HS-5 (cell line): ENCODE measurements around the gene ENOSF1.
"Not testable (repeated sequence)": the region's sequence is repeated elsewhere in the genome, so short reads cannot be mapped to it uniquely, and the experiment has no call there.

Source experiments
- DNase-seq: peaks from one replicate; pipeline ENCODE4 v3.0.0-alpha.2; 2012; ENCODE audit warnings: low read depth

ENOSF1 gene

GRCh38 chr18:706405-706804 lies 6.0 kb downstream of the ENOSF1 start:
- DNase-seq: no peak

DNA sequence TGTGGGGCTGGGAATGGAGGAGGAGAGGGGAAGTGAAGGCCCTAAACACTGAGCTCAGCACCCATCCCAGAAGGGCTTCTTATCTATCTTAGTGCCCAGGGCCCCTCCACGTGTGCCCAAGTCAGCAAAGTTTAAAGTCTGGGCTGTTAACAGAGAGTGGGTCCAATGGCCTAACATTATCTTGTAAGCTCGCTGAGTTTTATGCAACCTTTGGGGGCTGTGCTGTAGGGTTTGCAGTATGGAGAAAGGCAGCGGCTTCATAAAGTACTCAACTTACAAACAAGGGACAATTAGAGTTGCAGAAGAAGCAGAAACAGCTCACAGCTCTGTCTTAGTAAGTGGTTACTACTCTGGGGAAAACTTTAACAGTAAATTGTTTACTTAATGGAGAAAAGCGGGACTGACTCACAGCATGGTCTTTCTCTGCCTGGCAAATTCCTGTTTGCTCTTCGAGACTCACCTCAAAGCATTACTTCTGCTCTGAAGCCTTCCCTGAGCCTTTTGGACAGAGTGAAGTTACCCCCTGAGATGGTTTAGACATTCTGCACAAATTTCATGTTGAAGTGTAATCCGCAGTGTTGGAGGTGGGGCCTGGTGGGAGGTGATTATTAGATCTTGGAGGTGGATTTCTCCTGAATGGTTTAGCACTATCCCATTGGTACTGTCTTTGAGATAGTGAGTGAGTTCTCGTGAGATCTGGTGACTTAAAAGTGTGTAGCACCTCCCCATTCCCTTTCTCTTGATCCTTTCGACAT lies 9.0 kb downstream of the ENOSF1 start:
- peak; percentile 50 for DNase-seq

DNA sequence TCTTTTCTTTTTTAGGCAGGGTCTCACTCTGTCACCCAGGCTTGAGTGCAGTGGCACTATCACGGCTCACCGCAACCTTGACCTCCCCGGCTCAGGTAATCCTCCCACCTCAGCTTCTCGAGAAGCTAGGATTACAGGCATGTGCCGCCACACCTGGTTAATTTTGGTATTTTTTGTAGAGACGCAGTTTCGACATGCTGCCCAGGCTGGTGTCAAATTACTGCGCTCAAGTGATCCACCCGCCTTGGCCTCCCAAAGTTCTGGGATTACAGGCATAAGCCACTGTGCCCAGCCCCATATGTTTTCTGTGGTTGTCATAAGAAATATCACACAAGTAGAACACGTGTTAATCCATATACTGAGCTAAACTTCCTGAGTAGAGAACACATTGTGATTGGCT lies 14.6 kb downstream of the ENOSF1 start:
- DNase-seq: no peak

DNA sequence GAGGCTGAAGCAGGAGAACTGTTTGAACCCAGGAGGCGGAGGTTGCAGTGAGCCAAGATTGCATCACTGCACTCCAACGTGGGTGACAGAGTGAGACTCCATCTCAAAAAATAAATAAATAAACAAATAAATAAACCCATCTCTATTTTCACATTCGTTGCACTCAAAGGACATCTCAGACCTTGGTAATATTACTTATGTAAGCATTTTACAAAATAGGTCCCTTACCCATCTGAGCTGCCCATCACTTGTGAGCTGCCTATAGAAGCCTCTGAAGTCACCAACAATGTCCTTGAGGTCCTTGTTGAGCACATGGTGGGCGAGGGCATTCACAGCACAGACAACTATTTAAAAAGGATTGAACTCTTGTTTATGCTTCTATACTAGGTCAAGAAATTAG lies 15.4 kb downstream of the ENOSF1 start:
- no peak for DNase-seq

DNA sequence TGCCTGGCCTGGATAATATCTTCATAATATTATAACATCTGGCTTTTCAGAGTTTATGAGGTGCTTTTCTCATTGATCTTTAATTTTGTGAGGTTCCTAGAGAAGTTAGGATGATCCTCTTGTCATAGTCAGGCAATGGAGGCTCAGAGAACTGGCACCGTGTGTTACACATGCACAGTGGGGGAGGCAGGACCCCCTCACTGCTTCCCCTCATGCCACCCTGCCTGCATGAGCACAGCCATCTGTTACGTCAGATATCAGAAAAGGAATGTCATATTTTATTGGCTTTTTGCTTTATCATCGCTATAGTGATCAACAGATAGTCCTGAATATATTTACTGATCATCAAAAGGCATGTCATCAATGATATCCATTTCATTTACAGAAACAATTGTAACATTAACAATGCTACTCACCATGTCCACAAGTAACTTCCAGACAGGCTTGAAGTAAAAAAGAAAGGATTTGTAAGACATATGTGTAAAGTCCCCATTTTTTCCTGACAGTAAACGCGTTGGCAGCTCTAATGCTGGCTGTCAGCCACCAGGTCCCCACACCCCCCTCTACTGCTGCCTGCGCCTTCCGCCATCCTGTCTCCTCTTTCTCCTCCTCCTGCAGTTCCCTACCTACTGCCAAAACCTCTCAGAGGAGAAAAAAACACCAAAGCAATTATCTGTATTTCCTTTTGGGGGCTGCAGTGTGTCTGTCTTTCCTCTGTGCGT lies 18.8 kb downstream of the ENOSF1 start:
- DNase-seq: no peak

DNA sequence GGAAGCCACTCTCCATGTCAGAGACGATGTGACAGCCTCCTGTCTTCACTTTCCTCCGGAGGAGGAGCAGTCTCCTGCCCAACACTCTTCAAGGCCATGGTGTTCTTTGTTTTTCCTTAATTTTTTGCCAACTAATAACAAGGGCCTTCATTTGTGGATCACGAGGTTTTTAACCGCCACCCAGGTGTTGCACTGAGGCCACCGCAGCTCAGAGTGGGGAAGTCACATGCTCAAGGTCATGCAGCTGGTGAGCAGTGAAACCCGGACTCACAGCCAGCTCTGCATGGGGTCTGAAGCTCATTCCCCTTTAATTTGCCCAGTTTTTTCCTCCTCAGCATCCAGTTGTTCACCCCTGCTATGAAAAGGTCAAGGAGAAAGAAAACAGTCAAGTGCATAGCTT lies 19.6 kb downstream of the ENOSF1 start:
- DNase-seq: no peak

GRCh38 chr18:688323-688722 lies 24.1 kb downstream of the ENOSF1 start:
- DNase-seq: no peak

DNA sequence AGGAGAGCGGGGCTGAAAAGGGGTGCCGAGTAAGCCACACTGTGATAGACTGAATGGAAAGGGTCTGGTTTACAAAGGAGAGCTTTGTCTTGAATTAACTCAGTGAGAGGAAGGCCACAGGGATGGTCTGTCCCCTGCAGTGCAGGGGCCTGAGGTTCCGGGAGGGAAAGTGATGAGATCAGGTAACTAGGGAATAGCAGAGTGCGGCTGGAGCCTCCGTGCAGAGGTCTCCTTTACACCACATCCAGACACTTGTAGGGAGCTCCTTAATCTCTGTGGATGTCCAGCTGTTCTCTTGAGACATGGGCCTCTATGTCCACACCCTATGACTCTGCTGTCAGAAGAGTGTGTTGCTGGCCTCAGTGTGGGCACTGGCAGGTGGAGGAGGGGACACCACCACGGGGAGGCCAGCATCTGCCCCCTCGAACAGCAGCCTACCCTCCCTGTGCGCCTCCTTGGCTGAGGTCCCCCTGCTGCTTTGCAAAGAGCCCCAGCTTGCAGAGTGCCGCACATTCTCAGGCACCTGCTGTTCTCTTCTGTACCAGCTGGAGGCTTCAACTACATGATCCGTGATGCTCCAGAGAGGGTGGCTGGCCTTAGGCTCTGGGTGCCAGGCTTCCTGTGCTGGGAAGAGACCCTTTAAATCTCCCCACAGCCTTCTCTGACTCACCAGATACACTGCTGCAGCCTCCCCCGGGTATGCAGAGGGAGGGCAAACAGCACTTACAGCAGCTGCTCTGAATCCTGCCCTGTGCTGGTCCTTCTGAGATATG lies 25.9 kb downstream of the ENOSF1 start:
- no peak for DNase-seq

- DNase-seq: no peak
Observed at GRCh38 chr18:685438-685837, 27.0 kb downstream of the ENOSF1 start.

- DNase-seq: no peak
Observed at GRCh38 chr18:683531-683930, 28.9 kb downstream of the ENOSF1 start.

DNA sequence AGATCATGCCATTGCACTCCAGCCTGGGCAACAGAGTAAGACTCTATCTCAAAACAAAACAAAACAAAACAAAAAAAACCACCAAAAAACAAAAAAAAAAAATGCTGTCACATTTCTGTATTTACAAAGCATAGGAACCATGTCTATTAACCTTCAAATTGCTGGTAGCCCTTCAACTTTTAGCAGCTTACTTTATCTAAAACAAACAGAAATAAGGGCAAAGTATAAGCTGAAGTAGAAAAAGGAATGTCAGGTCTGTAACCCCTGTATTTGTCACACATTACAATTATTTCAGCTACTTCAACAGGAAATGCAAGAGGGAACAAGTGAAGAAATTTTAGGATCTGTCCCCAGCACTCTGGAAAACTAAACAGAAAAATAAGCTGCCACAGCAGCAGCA lies 29.6 kb downstream of the ENOSF1 start:
- DNase-seq: no peak

DNA sequence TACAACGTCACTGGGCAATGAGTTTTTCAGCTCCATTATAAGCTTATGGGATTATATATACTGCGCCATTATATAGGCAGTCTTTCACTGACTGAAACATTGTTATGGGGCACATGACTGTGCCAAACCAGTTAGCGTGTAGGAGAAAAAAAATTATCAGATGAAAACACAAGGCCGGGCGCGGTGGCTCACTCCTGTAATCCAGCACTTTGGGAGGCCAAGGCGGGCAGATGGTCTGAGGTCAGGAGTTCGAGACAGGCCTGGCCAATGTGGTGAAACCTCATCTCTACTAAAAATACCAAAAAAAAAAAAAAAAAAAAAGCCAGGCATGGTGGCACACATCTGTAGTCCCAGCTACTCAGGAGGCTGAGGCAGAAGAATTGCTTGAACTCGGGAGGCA lies 30.0 kb downstream of the ENOSF1 start:
- DNase-seq: not testable (repeated sequence)

DNA sequence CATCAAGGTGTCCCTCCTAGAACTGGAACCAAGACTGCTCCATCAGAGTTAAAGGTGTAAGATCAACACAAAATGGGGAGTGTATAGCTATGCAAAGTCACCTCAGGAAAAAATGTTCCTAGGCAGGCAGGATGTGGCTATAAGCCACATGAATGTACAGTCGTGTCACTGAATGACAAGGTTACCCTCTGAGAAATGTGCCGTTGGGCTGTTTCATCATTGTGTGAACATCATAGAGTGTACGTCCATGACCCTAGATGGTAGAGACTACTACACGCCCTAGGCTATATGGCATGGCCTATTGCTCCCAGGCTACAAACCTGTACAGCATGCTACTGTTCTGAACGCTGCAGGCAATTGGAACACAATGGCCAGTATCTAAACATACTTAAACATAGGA lies 30.4 kb downstream of the ENOSF1 start:
- no peak for DNase-seq

GRCh38 chr18:680392-680791 lies 32.0 kb downstream of the ENOSF1 start:
- no peak for DNase-seq

DNA sequence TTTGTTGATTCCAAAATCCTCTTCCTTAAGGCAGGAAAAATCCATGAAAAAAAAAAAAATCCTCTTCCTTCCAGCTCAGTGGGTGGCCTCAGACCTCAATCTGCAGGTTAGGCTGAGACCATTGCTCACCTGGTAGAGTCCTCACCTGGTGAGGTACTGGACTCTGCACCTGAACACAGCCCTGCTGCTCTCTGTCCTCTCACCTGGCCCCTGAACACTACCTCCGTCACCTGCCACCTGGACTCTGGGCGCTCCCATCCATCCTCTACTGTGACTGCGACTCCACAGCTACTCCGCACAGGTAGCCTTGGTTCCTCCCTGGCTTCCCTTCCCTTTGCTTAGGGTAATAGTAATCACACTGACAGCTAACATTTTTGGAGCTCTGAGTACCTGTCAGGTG lies 32.9 kb downstream of the ENOSF1 start:
- no peak for DNase-seq

GRCh38 chr18:678482-679182 lies 33.8 kb downstream of the ENOSF1 start:
- no peak for DNase-seq

DNA sequence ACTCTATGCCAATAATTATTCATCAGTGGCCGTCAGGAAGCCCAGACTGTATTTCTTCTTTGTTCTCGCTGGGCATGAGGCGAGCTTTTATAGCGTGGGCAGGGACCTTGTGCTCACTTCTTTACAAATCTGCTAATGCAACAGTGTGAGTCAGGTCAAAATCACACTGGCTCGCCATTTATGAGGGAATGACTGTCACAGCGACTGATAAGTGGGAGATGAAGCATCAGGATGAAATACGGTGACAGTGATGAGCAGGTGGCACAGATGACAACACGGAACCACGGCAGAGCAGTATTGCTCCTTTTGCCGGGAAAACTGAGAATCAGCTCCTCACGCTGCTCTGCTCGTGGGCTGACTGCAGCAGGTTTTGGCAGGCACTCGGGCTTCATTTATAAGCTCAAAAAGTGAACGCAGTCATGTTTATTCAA lies 34.5 kb downstream of the ENOSF1 start:
- no peak for DNase-seq

DNA sequence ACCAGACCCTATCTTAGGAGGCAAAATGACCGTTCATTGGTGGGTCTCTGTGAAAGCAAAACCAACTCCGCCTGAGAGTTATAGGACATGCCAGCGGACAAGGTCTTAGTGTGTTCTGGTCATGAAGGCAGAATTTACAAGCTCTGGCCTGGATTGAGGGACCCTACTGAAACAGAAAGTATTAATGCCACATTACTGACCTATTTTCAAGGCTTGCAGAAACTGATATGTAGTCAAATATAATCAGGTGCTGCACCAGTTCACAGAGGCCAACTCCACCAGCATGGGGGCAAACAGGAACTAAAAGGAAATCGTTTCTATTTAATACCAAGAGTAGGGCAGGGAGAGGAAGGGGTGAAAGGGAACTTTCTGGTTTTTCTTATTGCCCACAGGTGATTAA lies 35.3 kb downstream of the ENOSF1 start:
- DNase-seq: no peak

DNA sequence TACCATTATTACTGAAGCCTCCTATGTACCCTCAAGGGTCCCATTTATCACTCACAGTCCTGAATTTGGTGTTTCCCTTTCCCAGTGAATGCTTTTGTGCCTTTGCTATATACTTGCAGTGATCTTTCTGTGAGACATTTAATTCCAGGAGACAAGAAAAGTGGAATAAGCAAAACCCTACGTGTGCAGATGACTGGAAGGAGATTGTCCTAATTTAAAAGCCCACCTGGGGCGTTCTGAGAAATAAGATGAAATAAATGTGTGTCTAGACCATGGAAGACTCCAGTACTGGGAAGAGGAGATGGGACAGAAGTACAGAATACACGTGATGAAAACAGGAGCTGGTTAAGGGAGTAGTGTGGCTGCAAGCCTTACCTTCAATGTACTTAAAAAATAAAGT lies 35.7 kb downstream of the ENOSF1 start:
- DNase-seq: no peak

DNA sequence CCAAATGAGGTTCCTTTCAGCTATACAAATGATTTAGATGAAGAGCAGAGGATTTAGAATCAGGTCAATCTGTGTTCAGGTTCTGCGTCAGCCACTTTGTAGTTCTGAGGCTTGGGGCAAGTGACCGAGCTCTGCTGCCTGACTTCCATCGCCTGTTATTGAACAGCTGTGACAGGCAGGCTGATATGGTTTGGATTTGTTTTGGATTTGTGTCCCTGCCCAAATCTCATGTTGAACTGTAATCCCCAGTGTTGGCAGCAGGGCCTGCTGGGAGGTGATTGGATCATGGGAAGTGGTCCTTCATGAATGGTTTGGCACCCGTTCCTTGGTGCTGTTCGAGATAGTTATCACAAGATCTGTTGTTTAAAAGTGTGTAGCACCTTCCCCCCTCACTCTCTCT lies 36.4 kb downstream of the ENOSF1 start:
- no peak for DNase-seq

DNA sequence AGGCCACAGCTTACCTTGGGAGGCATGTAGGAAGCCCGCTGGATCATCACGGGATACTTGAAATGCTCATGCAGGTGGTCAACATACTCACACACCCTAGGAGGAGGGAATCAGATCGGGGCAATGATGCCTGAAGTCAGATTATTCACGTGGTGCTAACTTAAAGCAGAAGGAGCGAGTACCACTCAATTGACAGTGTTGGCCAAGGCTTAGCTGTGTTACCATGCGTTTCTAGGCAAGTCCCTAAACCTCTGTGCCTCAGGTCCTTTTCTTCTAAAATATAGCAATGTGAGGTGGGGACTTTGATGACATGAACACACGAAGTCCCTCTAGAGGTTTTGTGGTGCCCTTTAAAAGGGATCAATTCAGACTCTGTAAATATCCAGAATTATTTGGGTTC lies 37.1 kb downstream of the ENOSF1 start:
- no peak for DNase-seq

DNA sequence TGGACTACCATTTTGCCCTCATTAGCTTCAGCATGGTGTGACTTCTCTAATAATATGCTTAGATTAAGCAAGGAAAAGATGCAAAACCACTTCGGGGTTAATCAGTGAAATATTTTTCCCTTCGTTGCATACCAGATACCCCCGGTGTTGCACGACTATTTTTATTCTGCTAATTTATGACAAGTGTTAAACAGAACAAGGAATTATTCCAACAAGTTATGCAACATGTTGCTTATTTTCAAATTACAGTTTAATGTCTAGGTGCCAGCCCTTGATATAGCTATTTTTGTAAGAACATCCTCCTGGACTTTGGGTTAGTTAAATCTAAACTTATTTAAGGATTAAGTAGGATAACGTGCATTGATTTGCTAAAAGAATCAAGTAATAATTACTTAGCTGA lies 38.7 kb downstream of the ENOSF1 start:
- DNase-seq: no peak
